ENCODE measurements around the gene PSAT1.

The PSAT1 gene

GRCh38 chr9:78368236-78368635, 71.3 kb downstream of the PSAT1 start:
- DNase-seq (ENCODE audit: low spot score): no peak

GRCh38 chr9:78369639-78370219, 72.8 kb downstream of the PSAT1 start:
- peak; percentile 37 for DNase-seq (ENCODE audit: low spot score)

- no peak for DNase-seq (ENCODE audit: low spot score)
Observed at GRCh38 chr9:78370991-78371390, 74.1 kb downstream of the PSAT1 start.

- no peak for DNase-seq (ENCODE audit: low spot score)
Observed at GRCh38 chr9:78371981-78372380, 75.1 kb downstream of the PSAT1 start.
